Naive B cell (primary cell): ENCODE measurements around the gene LDLRAD1. TPM values are rescaled to one million over a fixed set of nuclear protein-coding genes. Genes with fewer than 3 reads are reported as not detected.
A peak's percentile ranks its signal among the peaks of the same experiment; 100 is the strongest.
"Not testable (repeated sequence)": the region's sequence is repeated elsewhere in the genome, so short reads cannot be mapped to it uniquely, and the experiment has no call there.

Source experiments
- ATAC-seq, 2 donors: fragments of 150-1000 bp; cut with Tn5 transposase; 2 replicates each; pipeline ENCODE4 v1.10.0; 2021; ENCODE audit warnings: low read depth in 2 of 2, mild to moderate bottlenecking in 2 of 2, moderate library complexity in 2 of 2
- DNase-seq: peaks from one replicate; pipeline ENCODE4 v3.0.0; 2022
- H3K27ac Mint-ChIP-seq, 6 donors: one replicate each; pipeline ENCODE4 v1.8.0; 2020 to 2022; ENCODE audit warnings: mild to moderate bottlenecking in 6 of 6, mixed read lengths in 6 of 6, moderate library complexity in 5 of 6, inconsistent platforms in 2 of 6
- H3K27me3 Mint-ChIP-seq, 3 donors: one replicate each; pipeline ENCODE4 v1.8.0; 2021 to 2022; ENCODE audit warnings: mixed read lengths in 3 of 3, mild to moderate bottlenecking in 1 of 3
- H3K36me3 Mint-ChIP-seq, 2 donors: one replicate each; pipeline ENCODE4 v1.8.0; 2020 to 2022; ENCODE audit warnings: mixed read lengths in 2 of 2, inconsistent platforms in 1 of 2, mild to moderate bottlenecking in 1 of 2
- H3K4me1 Mint-ChIP-seq, 3 donors: one replicate each; pipeline ENCODE4 v1.8.0; 2020 to 2022; ENCODE audit warnings: mixed read lengths in 3 of 3, inconsistent platforms in 1 of 3, mild to moderate bottlenecking in 1 of 3, moderate library complexity in 1 of 3
- H3K4me3 Mint-ChIP-seq, 8 donors: one replicate each; pipeline ENCODE4 v1.8.0; 2020 to 2022; ENCODE audit warnings: mild to moderate bottlenecking in 8 of 8, mixed read lengths in 8 of 8, moderate library complexity in 8 of 8, inconsistent platforms in 2 of 8
- H3K9me3 Mint-ChIP-seq, 7 donors: one replicate each; pipeline ENCODE4 v1.8.0; 2020 to 2022; ENCODE audit warnings: mixed read lengths in 7 of 7, mild to moderate bottlenecking in 5 of 7, inconsistent platforms in 2 of 7, moderate library complexity in 1 of 7
- polyA plus RNA-seq, 6 donors: library from polyadenylated mRNA; unstranded; fragments of 300-500 nt; fragmentation: Illumina TruSeq; gene quantifications; one replicate each; pipeline ENCODE4 v1.2.3, GENCODE V29; 2021; ENCODE audit warnings: low read depth in 6 of 6

The LDLRAD1 gene
- polyA plus RNA-seq, 6 donors from 2014 or later: not detected

DNA sequence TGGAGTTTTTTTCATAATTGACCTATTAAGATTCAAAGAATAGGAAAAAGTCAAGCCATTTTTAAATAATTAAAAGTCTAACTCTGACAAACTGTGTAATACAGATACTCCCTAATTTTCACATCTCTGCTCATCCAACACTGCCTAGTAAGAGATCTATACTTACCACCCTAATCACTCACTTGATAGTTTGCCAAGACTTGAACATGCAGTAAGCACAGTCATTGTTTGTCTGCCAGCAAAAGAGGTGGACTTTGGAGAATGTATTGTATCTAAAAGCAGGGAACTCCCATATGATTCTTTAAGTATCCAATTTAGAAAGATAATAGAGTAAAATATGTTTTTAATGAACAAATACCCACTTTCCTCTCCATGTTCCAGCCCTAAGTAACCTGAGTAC lies 19.5 kb upstream of the LDLRAD1 start:
- no peak overlapping the region for H3K4me3 Mint-ChIP-seq
- peaks cover 12 to 21% of the 10 kb centered on the region in 2 donors for H3K36me3 Mint-ChIP-seq
- H3K9me3 Mint-ChIP-seq: no peaks in the 10 kb centered on the region
- peak overlapping the region in 1 of 6 donors; percentile 34 for H3K27ac Mint-ChIP-seq
- H3K27me3 Mint-ChIP-seq: no peaks in the 10 kb centered on the region
- DNase-seq (no peak), ATAC-seq (no peak)
- peaks cover 0 to 5% (median 0%) of the 10 kb centered on the region in 3 donors for H3K4me1 Mint-ChIP-seq

GRCh38 chr1:54028306-54029251 lies 10.6 kb upstream of the LDLRAD1 start:
- H3K27ac Mint-ChIP-seq: peak overlapping the region in 4 of 6 donors; percentile 29 to 59 (median 31)
- no peaks in the 10 kb centered on the region for H3K9me3 Mint-ChIP-seq

GRCh38 chr1:54027848-54028247 lies 9.9 kb upstream of the LDLRAD1 start:
- Mint-ChIP-seq H3K9me3 (no peaks in the 10 kb centered on the region), H3K27me3 (no peaks in the 10 kb centered on the region), H3K27ac (peak overlapping the region in 3 of 6 donors; percentile 59 to 80 (median 79)), H3K4me3 (no peak overlapping the region), H3K4me1 (peaks cover 0 to 5% (median 3%) of the 10 kb centered on the region in 3 donors), H3K36me3 (peaks cover 5 to 6% of the 10 kb centered on the region in 2 donors)
- ATAC-seq: no peak
- DNase-seq: no peak

More at GRCh38 chr1:54028306-54029251, 10.6 kb upstream of the LDLRAD1 start:
- no peak overlapping the region for H3K4me3 Mint-ChIP-seq
- peaks cover 0 to 5% (median 3%) of the 10 kb centered on the region in 3 donors for H3K4me1 Mint-ChIP-seq
- DNase-seq: no peak
- peaks cover 5 to 6% of the 10 kb centered on the region in 2 donors for H3K36me3 Mint-ChIP-seq
- no peak for ATAC-seq
- no peaks in the 10 kb centered on the region for H3K27me3 Mint-ChIP-seq

GRCh38 chr1:54024811-54025210 lies 6.8 kb upstream of the LDLRAD1 start:
- H3K4me1 Mint-ChIP-seq, H3K9me3 Mint-ChIP-seq, DNase-seq, ATAC-seq, H3K4me3 Mint-ChIP-seq, H3K27me3 Mint-ChIP-seq, H3K36me3 Mint-ChIP-seq: not testable (repeated sequence)
- peak overlapping the region in 1 of 6 donors; percentile 5 for H3K27ac Mint-ChIP-seq

DNA sequence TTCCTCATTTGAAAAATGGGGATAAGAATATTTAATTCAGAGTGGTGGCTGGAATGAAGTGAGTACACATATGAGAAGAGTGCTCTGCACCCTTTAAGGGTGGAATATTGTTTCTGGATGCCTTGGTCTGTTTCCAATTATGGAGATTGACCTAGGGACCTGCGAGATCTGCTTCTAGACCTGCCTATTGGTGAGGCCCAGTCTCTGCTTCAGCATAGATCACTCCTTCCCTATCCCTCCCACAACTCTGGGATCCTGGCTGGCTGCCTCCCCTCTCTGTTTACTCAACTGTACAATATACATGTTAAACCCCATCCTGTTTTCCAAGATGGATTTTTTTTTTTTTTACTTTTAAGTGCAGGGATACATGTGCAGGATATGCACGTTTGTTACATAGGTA lies 6.4 kb upstream of the LDLRAD1 start:
- DNase-seq (no peak), ATAC-seq (no peak)
- Mint-ChIP-seq H3K27me3 (no peaks in the 10 kb centered on the region), H3K4me1 (no peaks in the 10 kb centered on the region), H3K9me3 (no peaks in the 10 kb centered on the region), H3K4me3 (no peak overlapping the region), H3K36me3 (peaks cover 0 to 3% of the 10 kb centered on the region in 2 donors), H3K27ac (no peak overlapping the region)

DNA sequence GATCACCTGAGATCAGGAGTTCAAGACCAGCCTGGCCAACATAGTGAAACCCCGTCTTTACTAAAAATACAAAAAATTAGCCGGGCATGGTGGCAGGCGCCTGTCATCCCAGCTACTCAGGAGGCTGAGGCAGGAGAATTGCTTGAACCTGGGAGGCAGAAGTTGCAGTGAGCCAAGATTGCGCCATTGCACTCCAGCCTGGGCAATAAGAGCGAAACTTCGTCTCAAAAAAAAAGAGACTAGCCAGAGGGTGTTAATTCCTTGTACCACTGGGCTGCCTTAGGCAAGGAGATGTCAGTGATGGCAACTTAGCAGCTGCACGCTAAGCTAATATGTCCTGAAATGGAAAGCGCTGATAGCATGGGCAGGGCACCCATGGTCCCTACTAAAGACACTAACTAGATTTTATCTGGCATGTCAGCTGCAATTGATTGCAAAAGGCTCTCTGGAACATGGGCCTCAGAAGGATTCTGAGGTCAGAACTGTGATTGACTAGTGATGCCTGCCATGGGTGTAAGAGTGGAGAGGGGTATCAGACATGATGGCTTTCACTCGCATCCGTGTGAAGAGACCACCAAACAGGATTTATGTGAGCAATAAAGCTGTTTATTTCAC lies 1.7 kb upstream of the LDLRAD1 start:
- H3K4me1 Mint-ChIP-seq, H3K4me3 Mint-ChIP-seq, DNase-seq, H3K27ac Mint-ChIP-seq, ATAC-seq, H3K36me3 Mint-ChIP-seq, H3K9me3 Mint-ChIP-seq: not testable (repeated sequence)
- peaks cover 0 to 22% (median 12%) of the 10 kb centered on the region in 3 donors for H3K27me3 Mint-ChIP-seq

- Mint-ChIP-seq H3K27ac (no peak overlapping the region), H3K4me3 (no peak overlapping the region)
Observed at GRCh38 chr1:54018635-54019034, 649 bp upstream of the LDLRAD1 start.

DNA sequence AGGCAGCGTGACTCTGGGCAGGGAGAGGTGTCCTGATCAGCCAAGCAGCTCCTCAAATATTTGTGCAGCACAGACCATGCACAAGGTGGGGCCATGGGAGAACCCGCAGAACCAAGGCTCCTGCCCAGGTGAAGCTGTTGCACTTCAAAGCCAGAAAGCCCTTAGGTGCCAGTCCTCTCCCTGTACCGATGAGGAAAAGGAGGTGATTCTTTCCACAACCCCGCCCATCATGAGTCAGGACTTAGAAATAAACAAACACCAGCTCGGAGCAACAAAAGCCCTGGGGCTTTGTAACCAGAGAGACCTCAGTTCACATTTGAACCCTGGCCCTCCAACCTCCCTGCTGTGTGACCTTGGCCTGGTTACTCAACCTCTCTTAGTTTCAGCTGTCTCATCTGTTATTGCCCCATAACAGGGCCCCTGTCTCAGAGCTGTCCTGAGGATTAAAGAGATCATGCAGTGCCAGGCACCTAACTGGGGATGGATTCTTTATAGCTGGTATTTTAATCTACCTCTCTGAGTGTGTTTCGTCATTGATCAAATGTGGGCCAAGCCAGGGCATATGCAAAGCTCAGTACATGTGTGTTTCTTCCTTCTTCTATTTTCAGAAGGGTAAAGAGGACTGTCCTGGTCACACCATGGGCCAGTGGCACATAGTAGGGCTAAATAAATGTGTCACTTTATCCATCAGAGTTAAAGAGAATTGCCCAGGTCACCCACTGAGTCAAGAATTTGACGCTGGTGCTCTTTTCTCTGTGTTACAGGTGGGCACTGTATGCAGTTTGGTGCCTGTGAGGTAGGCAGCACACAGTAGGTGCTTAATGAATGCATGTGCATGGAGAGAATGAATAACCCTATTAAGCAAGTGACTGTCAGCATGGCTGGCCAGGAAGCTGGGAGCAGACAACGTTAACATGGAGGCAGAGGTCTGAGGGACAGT lies 1.4 kb downstream of the LDLRAD1 start:
- no peak for DNase-seq
- no peak for ATAC-seq
- H3K4me1 Mint-ChIP-seq: peaks cover 0 to 3% (median 0%) of the 10 kb centered on the region in 3 donors

More at GRCh38 chr1:54018635-54019034, 649 bp upstream of the LDLRAD1 start:
- ATAC-seq (no peak), DNase-seq (no peak)
- Mint-ChIP-seq H3K9me3 (no peaks in the 10 kb centered on the region), H3K27me3 (peaks cover 0 to 27% (median 16%) of the 10 kb centered on the region in 3 donors), H3K4me1 (peaks cover 0 to 1% (median 0%) of the 10 kb centered on the region in 3 donors), H3K36me3 (no peaks in the 10 kb centered on the region)

GRCh38 chr1:54014009-54014629 lies 3.9 kb downstream of the LDLRAD1 start:
- H3K36me3 Mint-ChIP-seq: no peaks in the 10 kb centered on the region
- no peak overlapping the region for H3K4me3 Mint-ChIP-seq
- DNase-seq (no peak), ATAC-seq (no peak)
- no peak overlapping the region for H3K27ac Mint-ChIP-seq
- H3K9me3 Mint-ChIP-seq: no peaks in the 10 kb centered on the region
- H3K27me3 Mint-ChIP-seq: peaks cover 10 to 55% (median 40%) of the 10 kb centered on the region in 3 donors
- H3K4me1 Mint-ChIP-seq: peaks cover 0 to 3% (median 0%) of the 10 kb centered on the region in 3 donors

More for the DNA sequence above, 1.4 kb downstream of the LDLRAD1 start:
- Mint-ChIP-seq H3K27me3 (peaks cover 0 to 39% (median 26%) of the 10 kb centered on the region in 3 donors), H3K27ac (no peak overlapping the region), H3K9me3 (no peaks in the 10 kb centered on the region), H3K36me3 (no peaks in the 10 kb centered on the region), H3K4me3 (no peak overlapping the region)

- peaks cover 10 to 60% (median 46%) of the 10 kb centered on the region in 3 donors for H3K27me3 Mint-ChIP-seq
- no peak overlapping the region for H3K4me3 Mint-ChIP-seq
- peak overlapping the region in 1 of 6 donors; percentile 17 for H3K27ac Mint-ChIP-seq
- no peaks in the 10 kb centered on the region for H3K36me3 Mint-ChIP-seq
- H3K4me1 Mint-ChIP-seq: peaks cover 0 to 3% (median 0%) of the 10 kb centered on the region in 3 donors
- ATAC-seq (no peak), DNase-seq (no peak)
- no peaks in the 10 kb centered on the region for H3K9me3 Mint-ChIP-seq
Observed at GRCh38 chr1:54013393-54014008, 4.5 kb downstream of the LDLRAD1 start.

GRCh38 chr1:54012863-54013262 lies 5.1 kb downstream of the LDLRAD1 start:
- DNase-seq: no peak
- H3K4me3 Mint-ChIP-seq: no peak overlapping the region
- no peaks in the 10 kb centered on the region for H3K36me3 Mint-ChIP-seq

GRCh38 chr1:54012008-54012325 lies 6.0 kb downstream of the LDLRAD1 start:
- no peaks in the 10 kb centered on the region for H3K9me3 Mint-ChIP-seq
- H3K4me3 Mint-ChIP-seq: no peak overlapping the region
- H3K36me3 Mint-ChIP-seq: no peaks in the 10 kb centered on the region
- DNase-seq: no peak
- H3K4me1 Mint-ChIP-seq: peaks cover 0 to 3% (median 0%) of the 10 kb centered on the region in 3 donors
- H3K27me3 Mint-ChIP-seq: peaks cover 14 to 50% (median 42%) of the 10 kb centered on the region in 3 donors
- no peak for ATAC-seq
- H3K27ac Mint-ChIP-seq: no peak overlapping the region

More at GRCh38 chr1:54012863-54013262, 5.1 kb downstream of the LDLRAD1 start:
- no peaks in the 10 kb centered on the region for H3K9me3 Mint-ChIP-seq
- H3K27me3 Mint-ChIP-seq: peaks cover 10 to 59% (median 49%) of the 10 kb centered on the region in 3 donors
- ATAC-seq: no peak
- H3K27ac Mint-ChIP-seq: no peak overlapping the region
- H3K4me1 Mint-ChIP-seq: peaks cover 0 to 3% (median 0%) of the 10 kb centered on the region in 3 donors
